Neural cell (in vitro differentiated cells): ENCODE measurements around the gene SAMD8. TPM values are rescaled to one million over a fixed set of nuclear protein-coding genes. Genes with fewer than 3 reads are reported as not detected.

Experiments
- H2AFZ ChIP-seq: fragments of 200-600, 300-800 bp; sonication (generic), shearing (Covaris generic); 2 replicates; pipeline ENCODE4 v1.6.0; 2014; ENCODE audit warnings: low read depth, mild to moderate bottlenecking, antibody characterized with exemption, low read length, moderate library complexity
- H3F3A ChIP-seq: fragments of 200-600 bp; shearing (Covaris generic); 2 replicates; pipeline ENCODE4 v1.6.1; 2016; ENCODE audit warnings: mild to moderate bottlenecking, moderate library complexity, mixed read lengths, antibody characterized with exemption, low read length; ENCODE audit not compliant: insufficient read depth, poor library complexity, severe bottlenecking
- H3K27ac ChIP-seq: fragments of 200-600, 300-800 bp; sonication (generic), shearing (Covaris generic); 2 replicates; pipeline ENCODE4 v1.5.1; 2014; ENCODE audit warnings: mild to moderate bottlenecking, low read length, moderate library complexity
- H3K27me3 ChIP-seq: fragments of 300-800, 200-600 bp; sonication (generic), shearing (Covaris generic); 2 replicates; pipeline ENCODE4 v1.6.0; 2014; ENCODE audit warnings: mild to moderate bottlenecking, low read depth, low read length, moderate library complexity; ENCODE audit not compliant: insufficient read depth
- H3K36me3 ChIP-seq: fragments of 300-800, 200-600 bp; sonication (generic), shearing (Covaris generic); 2 replicates; pipeline ENCODE4 v1.5.1; 2014; ENCODE audit warnings: mild to moderate bottlenecking, antibody characterized with exemption, low read length, moderate library complexity; ENCODE audit not compliant: insufficient read depth
- H3K4me2 ChIP-seq: fragments of 300-800, 200-600 bp; sonication (generic), shearing (Covaris generic); 2 replicates; pipeline ENCODE4 v1.6.0; 2014; ENCODE audit warnings: mild to moderate bottlenecking, low read length
- H3K4me3 ChIP-seq: fragments of 300-800, 200-600 bp; sonication (generic), shearing (Covaris generic); 2 replicates; pipeline ENCODE4 v1.5.1; 2014; ENCODE audit warnings: mild to moderate bottlenecking, low read length, moderate library complexity
- H3K79me2 ChIP-seq: fragments of 200-600 bp; shearing (Covaris generic); replicated peaks from 2 replicates; pipeline ENCODE4 v1.6.0; 2014; ENCODE audit warnings: mild to moderate bottlenecking, low read length, moderate library complexity; ENCODE audit not compliant: insufficient read depth
- H3K9ac ChIP-seq: fragments of 300-800, 200-600 bp; sonication (generic), shearing (Covaris generic); 2 replicates; pipeline ENCODE4 v1.6.1; 2016; ENCODE audit warnings: mild to moderate bottlenecking, low read length, mixed read lengths
- H3K9me2 ChIP-seq: fragments of 200-600 bp; shearing (Covaris generic); 2 replicates; pipeline ENCODE4 v1.6.1; 2016; ENCODE audit warnings: mild to moderate bottlenecking, low read length, mixed read lengths; ENCODE audit not compliant: insufficient read depth
- H3K9me3 ChIP-seq: fragments of 200-600, 300-800 bp; sonication (generic), shearing (Covaris generic); 2 replicates; pipeline ENCODE4 v1.6.1; 2016; ENCODE audit warnings: mild to moderate bottlenecking, mixed run types, low read length, moderate library complexity, mixed read lengths
- H4K20me1 ChIP-seq: fragments of 200-600 bp; shearing (Covaris generic); 2 replicates; pipeline ENCODE4 v1.6.1; 2016; ENCODE audit warnings: mild to moderate bottlenecking, mixed run types; ENCODE audit not compliant: insufficient read depth
- CTCF ChIP-seq: fragments of 450-650 bp; IDR thresholded peaks from 2 replicates; pipeline ENCODE4 v1.5.1; 2014; ENCODE audit warnings: antibody characterized with exemption, mild to moderate bottlenecking, moderate library complexity; ENCODE audit not compliant: poor library complexity, severe bottlenecking
- EP300 ChIP-seq: fragments of 450-650 bp; conservative IDR thresholded peaks from 2 replicates; pipeline ENCODE4 v1.6.1; 2014; ENCODE audit warnings: antibody characterized with exemption, mild to moderate bottlenecking, moderate library complexity; ENCODE audit not compliant: poor library complexity, severe bottlenecking
- EZH2 ChIP-seq: fragments of 200-600, 300-800 bp; shearing (Covaris generic), sonication (generic); IDR thresholded peaks from 2 replicates; pipeline ENCODE4 v1.6.1; 2014; ENCODE audit warnings: antibody characterized with exemption, low read length, borderline replicate concordance, mild to moderate bottlenecking; ENCODE audit not compliant: insufficient read depth, poor library complexity, severe bottlenecking
- MXI1 ChIP-seq: fragments of 450-650 bp; conservative IDR thresholded peaks from 2 replicates; pipeline ENCODE4 v1.6.1; 2014; ENCODE audit warnings: antibody characterized with exemption, mild to moderate bottlenecking; ENCODE audit not compliant: poor library complexity, severe bottlenecking
- POLR2AphosphoS5 ChIP-seq: IDR thresholded peaks from 2 replicates; pipeline ENCODE4 v1.6.1; 2012
- RAD21 ChIP-seq: fragments of 450-650 bp; conservative IDR thresholded peaks from 2 replicates; pipeline ENCODE4 v1.6.1; 2014; ENCODE audit warnings: antibody characterized with exemption, mild to moderate bottlenecking, moderate library complexity
- SMC3 ChIP-seq: fragments of 450-650 bp; conservative IDR thresholded peaks from 2 replicates; pipeline ENCODE4 v1.6.1; 2014; ENCODE audit warnings: antibody characterized with exemption, mild to moderate bottlenecking, moderate library complexity; ENCODE audit not compliant: poor library complexity
- TAF1 ChIP-seq: IDR thresholded peaks from 2 replicates; pipeline ENCODE4 v1.6.1; 2012; ENCODE audit warnings: low read depth
- polyA plus RNA-seq: library from polyadenylated mRNA; depleted of rRNA; stranded (reverse); fragments of >200 nt; gene quantifications from 2 replicates; pipeline ENCODE4 v1.2.3, GENCODE V29; 2014
- TF ChIP-seq, protein P1 (sequence below): IDR thresholded peaks from 2 replicates; pipeline ENCODE4 v1.6.1; 2012; ENCODE audit warnings: borderline replicate concordance

Gene SAMD8
- polyA plus RNA-seq, 1 donor from 2014 or later: 32.9 TPM

DNA sequence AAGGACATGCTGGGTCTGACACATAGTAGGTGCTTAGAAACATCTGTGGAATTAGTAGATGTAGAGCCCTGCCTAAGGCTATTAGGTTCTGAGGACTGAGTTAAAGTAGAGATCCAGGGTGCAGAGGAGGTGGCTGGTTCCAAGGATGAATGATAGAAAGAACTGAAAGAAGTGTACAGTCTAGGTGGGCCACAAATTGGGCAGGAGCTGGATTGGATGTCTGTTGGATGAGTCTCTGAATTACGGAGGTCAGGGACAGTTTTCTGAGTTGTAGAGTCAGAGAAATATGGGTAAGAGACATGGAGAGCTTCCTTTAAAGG lies 2.0 kb upstream of the SAMD8 start:
- Histone ChIP-seq H3K4me2 (no peak overlapping the region), H2AFZ (no peak overlapping the region), H3K9me2 (no peaks in the 10 kb centered on the region), H3K4me3 (no peak overlapping the region), H3F3A (peaks cover 8% of the 10 kb centered on the region), H3K9me3 (no peaks in the 10 kb centered on the region), H3K27me3 (no peaks in the 10 kb centered on the region), H3K36me3 (no peaks in the 10 kb centered on the region), H3K79me2 (peaks cover 24% of the 10 kb centered on the region), H3K27ac (no peak overlapping the region), H4K20me1 (no peaks in the 10 kb centered on the region), H3K9ac (no peak overlapping the region)
- TF ChIP-seq TAF1 (no peak), EP300 (no peak), CTCF (no peak), MXI1 (no peak), EZH2 (no peak), SMC3 (no peak), POLR2AphosphoS5 (no peak)
- TF ChIP-seq, protein P1, sequence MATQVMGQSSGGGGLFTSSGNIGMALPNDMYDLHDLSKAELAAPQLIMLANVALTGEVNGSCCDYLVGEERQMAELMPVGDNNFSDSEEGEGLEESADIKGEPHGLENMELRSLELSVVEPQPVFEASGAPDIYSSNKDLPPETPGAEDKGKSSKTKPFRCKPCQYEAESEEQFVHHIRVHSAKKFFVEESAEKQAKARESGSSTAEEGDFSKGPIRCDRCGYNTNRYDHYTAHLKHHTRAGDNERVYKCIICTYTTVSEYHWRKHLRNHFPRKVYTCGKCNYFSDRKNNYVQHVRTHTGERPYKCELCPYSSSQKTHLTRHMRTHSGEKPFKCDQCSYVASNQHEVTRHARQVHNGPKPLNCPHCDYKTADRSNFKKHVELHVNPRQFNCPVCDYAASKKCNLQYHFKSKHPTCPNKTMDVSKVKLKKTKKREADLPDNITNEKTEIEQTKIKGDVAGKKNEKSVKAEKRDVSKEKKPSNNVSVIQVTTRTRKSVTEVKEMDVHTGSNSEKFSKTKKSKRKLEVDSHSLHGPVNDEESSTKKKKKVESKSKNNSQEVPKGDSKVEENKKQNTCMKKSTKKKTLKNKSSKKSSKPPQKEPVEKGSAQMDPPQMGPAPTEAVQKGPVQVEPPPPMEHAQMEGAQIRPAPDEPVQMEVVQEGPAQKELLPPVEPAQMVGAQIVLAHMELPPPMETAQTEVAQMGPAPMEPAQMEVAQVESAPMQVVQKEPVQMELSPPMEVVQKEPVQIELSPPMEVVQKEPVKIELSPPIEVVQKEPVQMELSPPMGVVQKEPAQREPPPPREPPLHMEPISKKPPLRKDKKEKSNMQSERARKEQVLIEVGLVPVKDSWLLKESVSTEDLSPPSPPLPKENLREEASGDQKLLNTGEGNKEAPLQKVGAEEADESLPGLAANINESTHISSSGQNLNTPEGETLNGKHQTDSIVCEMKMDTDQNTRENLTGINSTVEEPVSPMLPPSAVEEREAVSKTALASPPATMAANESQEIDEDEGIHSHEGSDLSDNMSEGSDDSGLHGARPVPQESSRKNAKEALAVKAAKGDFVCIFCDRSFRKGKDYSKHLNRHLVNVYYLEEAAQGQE: no peak

DNA sequence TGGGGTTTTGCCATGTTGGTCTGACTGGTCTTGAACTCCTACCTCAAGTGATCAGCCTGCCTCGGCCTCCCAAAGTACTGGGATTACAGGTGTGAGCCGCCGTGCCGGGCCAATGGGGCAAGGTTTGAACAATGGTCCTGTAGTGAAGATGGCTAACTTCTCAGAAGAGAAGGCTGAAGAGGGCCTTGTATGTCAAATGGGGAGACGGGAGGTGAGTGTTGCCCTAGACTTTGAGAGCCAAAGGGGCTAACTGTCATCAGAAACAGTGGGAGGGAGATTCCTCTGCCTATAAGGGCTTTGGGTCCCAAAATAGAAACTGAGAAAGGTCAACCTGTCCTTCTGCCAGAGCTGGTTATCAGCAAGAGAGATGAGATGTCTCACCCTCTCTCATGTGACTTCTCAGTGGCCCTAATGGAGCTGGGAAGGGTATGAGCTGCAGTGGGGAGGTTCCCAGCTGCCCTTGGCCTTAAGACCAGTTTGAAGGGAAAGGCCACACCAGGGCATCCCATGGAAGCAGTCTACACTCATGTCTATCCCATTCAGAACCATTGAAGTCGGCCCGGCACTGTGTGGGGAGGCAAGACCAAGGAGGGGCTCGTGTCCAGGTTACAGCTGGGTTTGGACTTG lies 1.3 kb upstream of the SAMD8 start:
- Histone ChIP-seq H3K79me2 (peaks cover 31% of the 10 kb centered on the region), H3K36me3 (no peaks in the 10 kb centered on the region), H3F3A (peaks cover 8% of the 10 kb centered on the region), H3K9me3 (no peaks in the 10 kb centered on the region), H3K4me2 (no peak overlapping the region), H3K9ac (no peak overlapping the region), H4K20me1 (no peaks in the 10 kb centered on the region), H3K27me3 (no peaks in the 10 kb centered on the region), H2AFZ (no peak overlapping the region), H3K9me2 (no peaks in the 10 kb centered on the region), H3K4me3 (peak overlapping the region; percentile 81), H3K27ac (peak overlapping the region; percentile 93)
- TF ChIP-seq EZH2: no peak
- TF ChIP-seq SMC3: no peak
- TF ChIP-seq EP300: no peak
- TF ChIP-seq CTCF: no peak
- no peak for TF ChIP-seq TAF1
- no peak for TF ChIP-seq POLR2AphosphoS5
- TF ChIP-seq RAD21: no peak
- TF ChIP-seq, protein P1: no peak
- no peak for TF ChIP-seq MXI1
